Dendritic cell treated with granulocyte-macrophage colony-stimulating factor and Interleukin-4, amounts not matched to agents 40 ng/mL and 50 ng/mL, for 4 days (primary cell): ENCODE data around the gene NOXA1.

ENCODE experiments used
- H3K27ac Mint-ChIP-seq: one replicate; pipeline ENCODE4 v1.8.0; 2022; ENCODE audit warnings: mild to moderate bottlenecking, mixed read lengths
- H3K27me3 Mint-ChIP-seq: one replicate; pipeline ENCODE4 v1.8.0; 2022; ENCODE audit warnings: mild to moderate bottlenecking, mixed read lengths
- H3K36me3 Mint-ChIP-seq: one replicate; pipeline ENCODE4 v1.8.0; 2022; ENCODE audit warnings: low read depth, mixed read lengths
- H3K4me1 Mint-ChIP-seq: one replicate; pipeline ENCODE4 v1.8.0; 2022; ENCODE audit warnings: low read depth, mixed read lengths
- H3K4me3 Mint-ChIP-seq: one replicate; pipeline ENCODE4 v1.8.0; 2022; ENCODE audit warnings: mild to moderate bottlenecking, moderate library complexity, mixed read lengths
- H3K9me3 Mint-ChIP-seq: one replicate; pipeline ENCODE4 v1.8.0; 2022; ENCODE audit warnings: mixed read lengths
- intact Hi-C: fragments of 100-400 bp; cut with micrococcal nuclease; formaldehyde crosslinking; loops from one replicate; pipeline ENCODE4 v1.15.0; 2022

The NOXA1 gene

GRCh38 chr9:137393176-137394150 lies 29.7 kb upstream of the NOXA1 start:
- H3K4me3 Mint-ChIP-seq: no peak overlapping the region
- H3K27ac Mint-ChIP-seq: no peak overlapping the region
- H3K27me3 Mint-ChIP-seq: no peaks in the 10 kb centered on the region
- H3K9me3 Mint-ChIP-seq: peaks cover 10% of the 10 kb centered on the region
- intact Hi-C loops: no loop called here
- peaks cover 68% of the 10 kb centered on the region for H3K36me3 Mint-ChIP-seq
- peaks cover 16% of the 10 kb centered on the region for H3K4me1 Mint-ChIP-seq

GRCh38 chr9:137394866-137395665 lies 28.1 kb upstream of the NOXA1 start:
- peaks cover 10% of the 10 kb centered on the region for H3K9me3 Mint-ChIP-seq
- peaks cover 64% of the 10 kb centered on the region for H3K36me3 Mint-ChIP-seq
- H3K27ac Mint-ChIP-seq: no peak overlapping the region
- no peak overlapping the region for H3K4me3 Mint-ChIP-seq
- peaks cover 27% of the 10 kb centered on the region for H3K4me1 Mint-ChIP-seq
- no peaks in the 10 kb centered on the region for H3K27me3 Mint-ChIP-seq
- intact Hi-C loops: no loop called here

- intact Hi-C loops: no loop called here
- Mint-ChIP-seq H3K27me3 (no peaks in the 10 kb centered on the region), H3K4me1 (peaks cover 33% of the 10 kb centered on the region), H3K4me3 (no peak overlapping the region), H3K9me3 (peaks cover 10% of the 10 kb centered on the region), H3K27ac (no peak overlapping the region), H3K36me3 (peaks cover 64% of the 10 kb centered on the region)
Measured at GRCh38 chr9:137395666-137396010, 27.6 kb upstream of the NOXA1 start.

GRCh38 chr9:137396227-137396626 lies 27.0 kb upstream of the NOXA1 start:
- peaks cover 35% of the 10 kb centered on the region for H3K4me1 Mint-ChIP-seq
- H3K9me3 Mint-ChIP-seq: peaks cover 10% of the 10 kb centered on the region
- no peaks in the 10 kb centered on the region for H3K27me3 Mint-ChIP-seq
- H3K27ac Mint-ChIP-seq: no peak overlapping the region
- intact Hi-C loops: no loop called here
- no peak overlapping the region for H3K4me3 Mint-ChIP-seq
- H3K36me3 Mint-ChIP-seq: peaks cover 64% of the 10 kb centered on the region

GRCh38 chr9:137396634-137397367 lies 26.4 kb upstream of the NOXA1 start:
- Mint-ChIP-seq H3K4me1 (peaks cover 35% of the 10 kb centered on the region), H3K4me3 (no peak overlapping the region), H3K27ac (peak overlapping the region; percentile 57), H3K27me3 (no peaks in the 10 kb centered on the region), H3K36me3 (peaks cover 67% of the 10 kb centered on the region), H3K9me3 (peaks cover 10% of the 10 kb centered on the region)
- intact Hi-C loops: no loop called here

GRCh38 chr9:137397675-137398423 lies 25.3 kb upstream of the NOXA1 start:
- Mint-ChIP-seq H3K27me3 (no peaks in the 10 kb centered on the region), H3K36me3 (peaks cover 67% of the 10 kb centered on the region), H3K4me1 (peaks cover 41% of the 10 kb centered on the region), H3K27ac (peak overlapping the region; percentile 57), H3K9me3 (peaks cover 20% of the 10 kb centered on the region), H3K4me3 (no peak overlapping the region)
- intact Hi-C loops: no loop called here

- Mint-ChIP-seq H3K4me3 (no peak overlapping the region), H3K4me1 (peaks cover 41% of the 10 kb centered on the region), H3K27me3 (no peaks in the 10 kb centered on the region), H3K36me3 (peaks cover 67% of the 10 kb centered on the region), H3K9me3 (peaks cover 23% of the 10 kb centered on the region), H3K27ac (peak overlapping the region; percentile 65)
- intact Hi-C loops: no loop called here
Measured at GRCh38 chr9:137398561-137399468, 24.4 kb upstream of the NOXA1 start.

GRCh38 chr9:137402746-137403145 lies 20.4 kb upstream of the NOXA1 start:
- peaks cover 48% of the 10 kb centered on the region for H3K4me1 Mint-ChIP-seq
- H3K4me3 Mint-ChIP-seq: no peak overlapping the region
- H3K27ac Mint-ChIP-seq: no peak overlapping the region
- H3K27me3 Mint-ChIP-seq: peaks cover 25% of the 10 kb centered on the region
- intact Hi-C loops: no loop called here
- peaks cover 15% of the 10 kb centered on the region for H3K9me3 Mint-ChIP-seq
- peaks cover 43% of the 10 kb centered on the region for H3K36me3 Mint-ChIP-seq

- Mint-ChIP-seq H3K36me3 (peaks cover 39% of the 10 kb centered on the region), H3K27ac (no peak overlapping the region), H3K9me3 (peaks cover 13% of the 10 kb centered on the region), H3K4me1 (peaks cover 42% of the 10 kb centered on the region), H3K4me3 (no peak overlapping the region), H3K27me3 (peaks cover 31% of the 10 kb centered on the region)
- intact Hi-C loops: no loop called here
Measured at GRCh38 chr9:137403269-137403668, 19.9 kb upstream of the NOXA1 start.

GRCh38 chr9:137404961-137405567 lies 18.1 kb upstream of the NOXA1 start:
- Mint-ChIP-seq H3K9me3 (peaks cover 13% of the 10 kb centered on the region), H3K4me1 (peaks cover 30% of the 10 kb centered on the region), H3K36me3 (peaks cover 30% of the 10 kb centered on the region), H3K27me3 (peaks cover 42% of the 10 kb centered on the region), H3K27ac (peak overlapping the region; percentile 49), H3K4me3 (no peak overlapping the region)
- intact Hi-C loops: no loop called here

- peak overlapping the region; percentile 49 for H3K27ac Mint-ChIP-seq
- intact Hi-C loops: loop anchor here (2.0 kb wide), 1 partner anchor 111 kb away; no protein-coding TSS in a partner anchor
- H3K27me3 Mint-ChIP-seq: peaks cover 48% of the 10 kb centered on the region
- H3K36me3 Mint-ChIP-seq: peaks cover 30% of the 10 kb centered on the region
- H3K4me3 Mint-ChIP-seq: no peak overlapping the region
- peaks cover 23% of the 10 kb centered on the region for H3K4me1 Mint-ChIP-seq
- H3K9me3 Mint-ChIP-seq: peaks cover 13% of the 10 kb centered on the region
Measured at GRCh38 chr9:137405677-137406081, 17.5 kb upstream of the NOXA1 start.
